ENCODE results near the gene ANKRD13C.

GRCh38 chr1:70403759-70404158, 49.2 kb upstream of the ANKRD13C start:
- TF ChIP-seq CTCF (conservative IDR thresholded peaks at IDR 0.05; ENCODE audit: low read depth, low read length) (no peak), CHD1 (IDR thresholded peaks at IDR 0.05; ENCODE audit: low read depth, low read length) (no peak), RFX5 (IDR thresholded peaks at IDR 0.05; ENCODE audit: low read depth, low read length) (no peak), POLR2A (IDR thresholded peaks at IDR 0.05; ENCODE audit: low read depth, low read length) (no peak), MXI1 (IDR thresholded peaks at IDR 0.05; ENCODE audit: borderline replicate concordance, low read depth, low read length) (no peak)
